RKO (cell line): ENCODE data around the gene TTI1.

ENCODE experiments used
- DNase-seq: peaks from one replicate; pipeline ENCODE4 v3.0.0-alpha.2; 2016; ENCODE audit warnings: low spot score

Gene TTI1

GRCh38 chr20:38054647-38055046 lies 21.4 kb upstream of the TTI1 start:
- DNase-seq = no peak

DNA sequence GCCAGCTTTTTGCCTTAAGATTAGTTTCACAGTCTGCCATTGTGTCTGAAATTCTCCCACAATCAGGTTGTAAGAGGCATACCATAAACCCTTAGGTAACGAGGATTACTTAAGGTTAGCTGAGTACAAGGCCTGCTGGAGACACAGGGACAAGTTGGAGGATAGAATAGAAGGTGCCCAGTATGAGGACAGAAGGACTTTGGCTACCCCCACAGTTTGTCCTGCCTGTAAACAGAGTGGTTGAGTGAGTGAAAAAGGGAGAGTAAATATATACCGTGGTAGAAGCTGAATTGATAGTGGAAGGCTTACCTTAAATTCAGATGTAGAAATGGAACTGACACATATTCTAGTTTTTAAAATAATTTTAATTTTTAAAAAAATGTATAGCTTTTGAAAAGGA lies 19.6 kb upstream of the TTI1 start:
- no peak for DNase-seq

GRCh38 chr20:38050686-38051085 lies 17.4 kb upstream of the TTI1 start:
- DNase-seq = no peak

GRCh38 chr20:38049800-38050199 lies 16.5 kb upstream of the TTI1 start:
- peak; percentile 50 for DNase-seq

DNA sequence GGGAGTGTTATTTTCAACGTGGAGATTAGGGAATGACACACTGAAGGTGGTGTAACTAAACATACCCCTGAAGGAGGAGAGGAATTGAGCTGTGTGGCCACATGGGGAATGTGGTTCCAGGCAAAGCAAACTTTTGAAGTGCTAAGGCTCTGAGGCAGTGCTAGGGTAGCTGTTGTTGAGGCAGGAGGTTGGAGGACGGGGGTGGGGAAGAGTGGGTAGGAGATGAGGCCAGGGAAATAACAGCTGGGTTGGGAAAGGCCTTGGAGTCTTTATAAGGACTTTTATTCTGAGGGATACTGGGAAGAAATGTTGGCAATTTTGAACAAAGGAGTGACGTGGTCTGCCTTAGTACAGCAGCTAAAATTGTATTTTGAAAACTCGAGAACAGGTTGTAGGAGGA lies 13.3 kb upstream of the TTI1 start:
- no peak for DNase-seq

- DNase-seq = no peak
Measured at GRCh38 chr20:38044685-38045084, 11.4 kb upstream of the TTI1 start.

GRCh38 chr20:38043512-38044300 lies 10.4 kb upstream of the TTI1 start:
- DNase-seq = peak; percentile 93

GRCh38 chr20:38040276-38040675 lies 7.0 kb upstream of the TTI1 start:
- DNase-seq = no peak

DNA sequence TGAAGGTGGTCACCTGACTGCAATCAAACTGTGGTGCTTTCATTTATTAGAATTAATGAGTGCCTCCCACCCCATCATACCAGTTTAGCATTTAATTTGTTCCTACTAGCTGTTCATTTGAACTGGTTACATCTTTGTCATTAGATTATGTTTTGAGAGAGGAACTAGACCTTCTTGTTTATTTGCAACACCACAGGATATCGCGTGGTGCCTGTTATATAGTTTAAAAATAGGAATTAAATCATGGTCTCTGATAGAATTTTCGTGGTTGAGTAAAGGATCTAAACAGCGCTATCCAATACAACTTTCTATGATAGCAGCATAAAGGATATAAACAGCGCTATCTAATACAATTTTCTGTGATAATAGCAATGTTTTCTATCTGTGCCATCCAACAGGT lies 3.1 kb upstream of the TTI1 start:
- DNase-seq = no peak

- DNase-seq = peak; percentile 85
Measured at GRCh38 chr20:38034961-38035360, 1.7 kb upstream of the TTI1 start.

DNA sequence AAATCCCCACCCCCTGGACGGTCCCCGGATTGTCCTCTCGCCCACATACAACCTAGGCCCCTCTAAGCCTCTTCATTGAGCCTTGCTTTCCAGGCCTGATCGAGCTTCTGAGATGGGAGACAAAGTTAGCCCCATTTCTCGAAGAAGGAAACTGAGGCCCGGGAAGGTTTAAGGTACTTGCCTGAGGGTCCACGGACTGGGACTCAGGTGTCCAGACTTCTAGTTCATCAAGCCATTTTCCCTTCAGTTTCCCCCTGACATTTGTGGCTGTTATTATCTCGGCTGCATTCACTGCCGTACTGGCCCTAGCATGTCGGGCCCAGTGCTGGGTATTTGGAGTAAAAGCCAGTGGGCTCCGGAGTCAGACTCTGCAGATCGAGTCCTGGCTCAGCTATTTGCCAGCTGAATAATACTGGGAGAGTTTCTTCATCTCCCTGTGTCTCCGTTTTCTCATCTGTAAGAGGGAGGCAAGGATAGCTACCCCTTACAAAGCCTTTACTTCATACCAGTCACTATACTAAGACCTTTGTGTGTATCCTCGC lies 923 bp upstream of the TTI1 start:
- peak; percentile 38 for DNase-seq

DNA sequence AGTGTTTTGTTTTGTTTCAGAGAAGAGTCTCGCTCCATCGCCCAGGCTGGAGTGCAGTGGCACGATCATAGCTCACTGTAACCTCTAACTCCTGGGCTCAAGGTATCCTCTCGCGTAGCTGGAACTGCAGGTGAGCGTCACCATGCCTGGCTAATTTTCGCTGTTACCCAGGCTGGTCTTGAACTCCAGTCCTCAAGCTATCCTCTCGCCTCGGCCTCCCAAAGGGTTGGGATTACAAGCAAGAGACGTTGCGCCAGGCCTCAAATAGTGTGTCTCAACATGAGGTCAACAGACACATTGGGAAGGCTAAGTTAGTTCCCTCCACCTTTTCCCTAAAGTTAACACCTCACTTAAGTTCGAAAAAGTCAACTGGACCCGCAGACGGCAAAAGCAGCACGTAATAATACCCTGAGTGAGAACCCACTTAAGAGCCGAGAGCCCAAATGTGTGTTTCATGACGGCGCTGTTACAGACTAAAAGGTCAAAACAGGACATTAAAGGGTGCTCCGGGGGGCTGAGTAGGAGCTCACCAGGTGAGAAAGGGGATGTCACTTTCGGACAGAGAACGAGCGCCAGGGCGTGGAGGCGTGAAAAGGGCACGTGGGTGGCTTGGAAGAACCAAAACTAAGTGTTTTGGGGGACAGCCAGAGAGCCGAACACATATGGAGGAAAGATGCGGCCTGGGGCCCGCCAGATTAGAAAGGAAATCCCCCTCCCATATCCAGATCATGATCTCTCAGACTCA lies 499 bp downstream of the TTI1 start:
- peak; percentile 49 for DNase-seq

- DNase-seq = peak; percentile 66
Measured at GRCh38 chr20:38031957-38032356, 1.3 kb downstream of the TTI1 start.

GRCh38 chr20:38029453-38029852 lies 3.8 kb downstream of the TTI1 start:
- no peak for DNase-seq

DNA sequence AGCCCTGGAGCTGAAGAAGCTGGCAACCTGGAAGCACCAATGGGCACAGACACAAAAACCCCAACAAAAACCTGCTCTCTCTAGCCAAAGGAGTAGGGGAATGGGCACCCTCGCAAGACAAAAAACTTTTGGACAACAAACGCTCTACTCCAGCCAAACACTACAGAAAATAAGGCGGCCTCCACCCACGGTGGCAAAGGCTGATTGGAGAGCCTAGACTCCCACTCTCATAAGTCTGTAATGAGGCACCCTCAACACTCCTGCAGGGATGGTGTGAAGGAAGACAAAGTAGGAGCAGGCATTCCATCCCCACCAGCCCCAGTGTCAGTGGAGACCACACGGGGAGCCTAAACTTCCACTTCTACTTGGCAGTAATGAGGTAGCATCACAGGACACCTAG lies 8.8 kb downstream of the TTI1 start:
- DNase-seq = no peak

- DNase-seq = no peak
Measured at GRCh38 chr20:38023181-38024001, 9.9 kb downstream of the TTI1 start.

DNA sequence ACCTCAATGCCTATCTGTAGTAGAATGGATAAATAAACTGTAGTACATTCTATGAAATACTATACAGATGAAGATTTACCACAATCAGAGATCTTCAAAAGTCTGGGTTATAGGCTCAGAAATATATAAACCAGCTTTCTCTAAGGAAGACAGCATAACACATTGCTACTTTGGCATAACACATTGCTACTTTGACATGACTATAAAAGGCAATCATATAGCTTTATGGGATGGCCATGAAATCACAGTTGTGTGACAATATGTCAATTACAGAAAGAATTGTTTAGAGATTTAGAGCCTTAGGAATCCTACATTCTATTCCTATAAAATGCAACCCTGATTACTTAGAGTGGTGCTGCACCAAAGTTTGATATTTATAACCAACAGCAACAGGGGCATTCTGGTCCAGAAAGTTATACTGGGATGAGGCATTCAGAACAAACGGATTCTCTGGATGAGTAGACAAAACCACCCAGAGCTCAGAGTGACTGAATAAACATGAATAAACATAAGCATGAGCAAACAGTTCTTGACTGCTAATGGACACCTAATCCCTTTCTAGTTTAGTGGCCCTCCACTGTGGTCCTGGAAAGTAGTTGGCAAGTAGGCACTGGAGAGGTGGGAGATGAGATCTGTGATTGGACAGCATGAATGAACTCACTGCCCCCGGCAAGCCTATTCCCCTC lies 12.0 kb downstream of the TTI1 start:
- DNase-seq = no peak

DNA sequence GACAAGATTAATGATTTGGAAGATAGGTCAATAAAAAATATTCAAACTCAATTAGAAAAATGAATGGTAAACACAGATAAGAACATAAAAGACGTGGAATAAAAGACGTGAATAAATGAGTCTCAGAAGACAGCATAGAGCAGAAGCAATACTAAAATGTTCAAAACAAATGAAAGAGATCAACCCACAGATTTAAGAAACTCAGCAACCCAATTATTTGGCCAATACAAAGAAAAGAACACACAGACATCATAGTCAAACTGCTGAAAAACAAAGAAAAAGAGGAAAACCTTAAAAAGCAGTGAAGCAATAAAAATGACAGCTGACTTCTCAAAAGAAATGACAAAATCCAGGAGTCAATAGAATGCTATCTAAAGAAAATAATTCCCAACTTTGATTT lies 14.9 kb downstream of the TTI1 start:
- DNase-seq = no peak

DNA sequence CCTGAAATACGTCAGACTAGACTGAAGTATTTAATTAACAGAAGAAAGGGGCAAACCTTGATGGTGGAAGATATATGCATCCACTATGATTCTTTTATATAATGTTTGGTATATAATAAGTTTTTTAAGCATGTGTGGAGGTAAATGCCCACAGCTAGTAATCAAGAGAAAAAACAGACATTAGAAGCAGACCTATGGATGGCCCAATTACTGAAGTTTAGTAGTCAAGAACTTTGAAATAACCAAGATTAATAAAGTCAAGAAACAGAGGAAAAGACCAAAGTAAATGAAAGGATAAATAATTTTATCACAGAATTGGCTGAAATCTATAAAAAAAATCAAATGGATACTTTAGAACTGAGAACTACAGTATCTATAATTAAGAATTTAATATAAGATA lies 15.3 kb downstream of the TTI1 start:
- DNase-seq = no peak

DNA sequence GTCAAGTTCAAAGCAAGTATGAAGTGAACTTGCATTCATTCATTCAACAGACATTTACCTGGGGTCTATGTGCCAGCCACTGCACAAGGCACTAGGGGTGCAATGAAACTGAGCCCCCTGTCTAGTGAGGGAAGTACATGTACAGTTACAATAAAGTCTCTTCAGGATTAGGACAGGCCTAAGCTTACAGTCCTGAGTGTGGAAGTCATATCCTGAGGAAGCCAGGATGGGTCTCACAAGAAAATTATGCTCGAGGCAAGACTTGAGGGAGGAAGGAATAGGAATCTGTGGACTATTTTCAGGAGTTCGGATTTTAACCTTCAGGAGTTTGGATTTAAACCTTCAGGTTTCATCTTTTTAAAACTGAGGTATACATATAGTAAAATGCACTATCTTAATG lies 19.4 kb downstream of the TTI1 start:
- DNase-seq = no peak

- DNase-seq = no peak
Measured at GRCh38 chr20:38012332-38012731, 20.9 kb downstream of the TTI1 start.

DNA sequence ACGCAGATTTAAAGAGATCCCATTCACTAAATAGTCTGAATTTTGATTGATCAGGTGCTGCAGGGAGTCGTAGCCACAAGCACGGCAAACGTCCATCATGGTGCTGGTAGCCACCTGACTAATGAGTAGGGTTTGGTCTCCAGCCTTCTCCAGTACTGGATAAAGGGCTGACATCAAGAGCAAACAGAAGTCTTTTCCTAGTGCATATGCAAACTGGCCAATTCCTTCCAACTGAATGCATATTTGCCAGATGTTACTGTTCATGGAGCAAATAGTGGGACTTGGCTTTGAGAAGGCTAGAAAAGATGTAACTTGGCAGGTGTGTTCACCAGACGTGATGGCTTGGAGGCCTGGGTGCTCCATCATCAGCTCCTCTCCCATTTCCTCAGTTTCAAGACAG lies 21.6 kb downstream of the TTI1 start:
- no peak for DNase-seq
